ENCODE results near the gene G6PC2.
"Not testable (repeated sequence)": the region's sequence is repeated elsewhere in the genome, so short reads cannot be mapped to it uniquely, and the experiment has no call there.

Gene G6PC2

GRCh38 chr2:168882163-168882562 is 18.9 kb upstream of the G6PC2 start:
- not testable (repeated sequence) for H3K9me3 ChIP-seq (ENCODE audit: low read length); H3K4me3 ChIP-seq (ENCODE audit: low read depth in 1 of 2, low read length in 2 of 2); H3K9ac ChIP-seq (ENCODE audit: low read length); H3K27ac ChIP-seq (ENCODE audit: low read depth, low read length); H3K27me3 ChIP-seq (ENCODE audit: control insufficient read depth in 1 of 2, insufficient read depth in 2 of 2, low read length in 2 of 2); H3K36me3 ChIP-seq (ENCODE audit: insufficient read depth, low read length); H3K4me1 ChIP-seq (ENCODE audit: insufficient read depth, low read length)

GRCh38 chr2:168884975-168885374 is 16.1 kb upstream of the G6PC2 start:
- Histone ChIP-seq H3K9me3 (ENCODE audit: low read length) (no peaks in the 10 kb centered on the region), H3K9ac (ENCODE audit: low read length) (no peak overlapping the region), H3K4me1 (ENCODE audit: insufficient read depth, low read length) (peaks cover 4% of the 10 kb centered on the region), H3K36me3 (ENCODE audit: insufficient read depth, low read length) (no peaks in the 10 kb centered on the region), H3K27ac (ENCODE audit: low read depth, low read length) (no peak overlapping the region), H3K27me3 (ENCODE audit: control insufficient read depth in 1 of 2, insufficient read depth in 2 of 2, low read length in 2 of 2) (no peaks in the 10 kb centered on the region), H3K4me3 (ENCODE audit: low read depth in 1 of 2, low read length in 2 of 2) (no peak overlapping the region)

GRCh38 chr2:168889635-168890005 is 11.5 kb upstream of the G6PC2 start:
- peaks cover 4% of the 10 kb centered on the region for H3K4me1 ChIP-seq (ENCODE audit: insufficient read depth, low read length)
- H3K36me3 ChIP-seq (ENCODE audit: insufficient read depth, low read length): no peaks in the 10 kb centered on the region
- H3K27ac ChIP-seq (ENCODE audit: low read depth, low read length): no peak overlapping the region
- no peaks in the 10 kb centered on the region for H3K9me3 ChIP-seq (ENCODE audit: low read length)
- no peak overlapping the region for H3K9ac ChIP-seq (ENCODE audit: low read length)
- peak overlapping the region in 1 of 2 donors; percentile 53 for H3K4me3 ChIP-seq (ENCODE audit: low read depth in 1 of 2, low read length in 2 of 2)
- no peaks in the 10 kb centered on the region for H3K27me3 ChIP-seq (ENCODE audit: control insufficient read depth in 1 of 2, insufficient read depth in 2 of 2, low read length in 2 of 2)

GRCh38 chr2:168890006-168890782 is 10.9 kb upstream of the G6PC2 start, which contains the start of gene SPC25:
Gene SPC25 (minus strand): TSS chr2:168890430. CDS start chr2:168889519, 911 bp downstream.
- Histone ChIP-seq H3K9ac (ENCODE audit: low read length) (no peak within 1 kb of the TSS), H3K9me3 (ENCODE audit: low read length) (no peaks in the 10 kb centered on the region), H3K27ac (ENCODE audit: low read depth, low read length) (no peak within 1 kb of the TSS), H3K36me3 (ENCODE audit: insufficient read depth, low read length) (no peaks in the 10 kb centered on the region), H3K27me3 (ENCODE audit: control insufficient read depth in 1 of 2, insufficient read depth in 2 of 2, low read length in 2 of 2) (no peaks in the 10 kb centered on the region), H3K4me1 (ENCODE audit: insufficient read depth, low read length) (peaks cover 4% of the 10 kb centered on the region), H3K4me3 (ENCODE audit: low read depth in 1 of 2, low read length in 2 of 2) (peak within 1 kb of the TSS; percentile 53 to 54)

- Histone ChIP-seq H3K27me3 (ENCODE audit: control insufficient read depth in 1 of 2, insufficient read depth in 2 of 2, low read length in 2 of 2) (no peaks in the 10 kb centered on the region), H3K4me1 (ENCODE audit: insufficient read depth, low read length) (peaks cover 4% of the 10 kb centered on the region), H3K9ac (ENCODE audit: low read length) (no peak overlapping the region), H3K27ac (ENCODE audit: low read depth, low read length) (no peak overlapping the region), H3K4me3 (ENCODE audit: low read depth in 1 of 2, low read length in 2 of 2) (no peak overlapping the region), H3K36me3 (ENCODE audit: insufficient read depth, low read length) (no peaks in the 10 kb centered on the region), H3K9me3 (ENCODE audit: low read length) (no peaks in the 10 kb centered on the region)
These were observed 8.8 kb upstream of the G6PC2 start for GRCh38 chr2:168892327-168892726.

- Histone ChIP-seq H3K27me3 (ENCODE audit: control insufficient read depth in 1 of 2, insufficient read depth in 2 of 2, low read length in 2 of 2) (no peaks in the 10 kb centered on the region), H3K27ac (ENCODE audit: low read depth, low read length) (no peak overlapping the region), H3K9ac (ENCODE audit: low read length) (no peak overlapping the region), H3K9me3 (ENCODE audit: low read length) (no peaks in the 10 kb centered on the region), H3K4me3 (ENCODE audit: low read depth in 1 of 2, low read length in 2 of 2) (no peak overlapping the region), H3K36me3 (ENCODE audit: insufficient read depth, low read length) (no peaks in the 10 kb centered on the region), H3K4me1 (ENCODE audit: insufficient read depth, low read length) (peaks cover 4% of the 10 kb centered on the region)
These were observed 7.0 kb upstream of the G6PC2 start for GRCh38 chr2:168894101-168894500.

GRCh38 chr2:168894720-168895119 is 6.4 kb upstream of the G6PC2 start:
- Histone ChIP-seq H3K36me3 (ENCODE audit: insufficient read depth, low read length) (no peaks in the 10 kb centered on the region), H3K4me3 (ENCODE audit: low read depth in 1 of 2, low read length in 2 of 2) (no peak overlapping the region), H3K27me3 (ENCODE audit: control insufficient read depth in 1 of 2, insufficient read depth in 2 of 2, low read length in 2 of 2) (no peaks in the 10 kb centered on the region), H3K9me3 (ENCODE audit: low read length) (no peaks in the 10 kb centered on the region), H3K4me1 (ENCODE audit: insufficient read depth, low read length) (peaks cover 3% of the 10 kb centered on the region), H3K27ac (ENCODE audit: low read depth, low read length) (no peak overlapping the region), H3K9ac (ENCODE audit: low read length) (no peak overlapping the region)

GRCh38 chr2:168895771-168896170 is 5.3 kb upstream of the G6PC2 start:
- Histone ChIP-seq H3K27me3 (ENCODE audit: control insufficient read depth in 1 of 2, insufficient read depth in 2 of 2, low read length in 2 of 2) (no peaks in the 10 kb centered on the region), H3K9ac (ENCODE audit: low read length) (no peak overlapping the region), H3K4me3 (ENCODE audit: low read depth in 1 of 2, low read length in 2 of 2) (no peak overlapping the region), H3K27ac (ENCODE audit: low read depth, low read length) (no peak overlapping the region), H3K9me3 (ENCODE audit: low read length) (no peaks in the 10 kb centered on the region), H3K4me1 (ENCODE audit: insufficient read depth, low read length) (no peaks in the 10 kb centered on the region), H3K36me3 (ENCODE audit: insufficient read depth, low read length) (no peaks in the 10 kb centered on the region)

GRCh38 chr2:168896783-168897182 is 4.3 kb upstream of the G6PC2 start:
- H3K4me1 ChIP-seq (ENCODE audit: insufficient read depth, low read length): no peaks in the 10 kb centered on the region
- H3K9me3 ChIP-seq (ENCODE audit: low read length): no peaks in the 10 kb centered on the region
- H3K27me3 ChIP-seq (ENCODE audit: control insufficient read depth in 1 of 2, insufficient read depth in 2 of 2, low read length in 2 of 2): no peaks in the 10 kb centered on the region
- H3K36me3 ChIP-seq (ENCODE audit: insufficient read depth, low read length): no peaks in the 10 kb centered on the region
- no peak overlapping the region for H3K4me3 ChIP-seq (ENCODE audit: low read depth in 1 of 2, low read length in 2 of 2)
- H3K27ac ChIP-seq (ENCODE audit: low read depth, low read length): no peak overlapping the region
- H3K9ac ChIP-seq (ENCODE audit: low read length): no peak overlapping the region

GRCh38 chr2:168897449-168897848 is 3.6 kb upstream of the G6PC2 start:
- no peaks in the 10 kb centered on the region for H3K36me3 ChIP-seq (ENCODE audit: insufficient read depth, low read length)
- no peaks in the 10 kb centered on the region for H3K4me1 ChIP-seq (ENCODE audit: insufficient read depth, low read length)
- no peak overlapping the region for H3K4me3 ChIP-seq (ENCODE audit: low read depth in 1 of 2, low read length in 2 of 2)
- no peak overlapping the region for H3K9ac ChIP-seq (ENCODE audit: low read length)
- no peak overlapping the region for H3K27ac ChIP-seq (ENCODE audit: low read depth, low read length)
- no peaks in the 10 kb centered on the region for H3K9me3 ChIP-seq (ENCODE audit: low read length)
- no peaks in the 10 kb centered on the region for H3K27me3 ChIP-seq (ENCODE audit: control insufficient read depth in 1 of 2, insufficient read depth in 2 of 2, low read length in 2 of 2)

GRCh38 chr2:168903888-168904287 is 2.8 kb downstream of the G6PC2 start:
- no peak overlapping the region for H3K27ac ChIP-seq (ENCODE audit: low read depth, low read length)

GRCh38 chr2:168904358-168904757 is 3.3 kb downstream of the G6PC2 start:
- H3K9ac ChIP-seq (ENCODE audit: low read length): no peak overlapping the region
- no peak overlapping the region for H3K4me3 ChIP-seq (ENCODE audit: low read depth in 1 of 2, low read length in 2 of 2)
- H3K4me1 ChIP-seq (ENCODE audit: insufficient read depth, low read length): no peaks in the 10 kb centered on the region
- no peaks in the 10 kb centered on the region for H3K27me3 ChIP-seq (ENCODE audit: control insufficient read depth in 1 of 2, insufficient read depth in 2 of 2, low read length in 2 of 2)
- no peaks in the 10 kb centered on the region for H3K9me3 ChIP-seq (ENCODE audit: low read length)
- no peak overlapping the region for H3K27ac ChIP-seq (ENCODE audit: low read depth, low read length)
- no peaks in the 10 kb centered on the region for H3K36me3 ChIP-seq (ENCODE audit: insufficient read depth, low read length)

More at GRCh38 chr2:168903888-168904287, 2.8 kb downstream of the G6PC2 start:
- no peak overlapping the region for H3K9ac ChIP-seq (ENCODE audit: low read length)
- H3K36me3 ChIP-seq (ENCODE audit: insufficient read depth, low read length): no peaks in the 10 kb centered on the region
- H3K27me3 ChIP-seq (ENCODE audit: control insufficient read depth in 1 of 2, insufficient read depth in 2 of 2, low read length in 2 of 2): no peaks in the 10 kb centered on the region
- H3K4me1 ChIP-seq (ENCODE audit: insufficient read depth, low read length): no peaks in the 10 kb centered on the region
- no peaks in the 10 kb centered on the region for H3K9me3 ChIP-seq (ENCODE audit: low read length)
- no peak overlapping the region for H3K4me3 ChIP-seq (ENCODE audit: low read depth in 1 of 2, low read length in 2 of 2)

All from muscle layer of colon (tissue), 2 donors.